NCI-H69 (cell line): ENCODE measurements around the gene WASHC4.

Experiments
- DNase-seq: peaks from one replicate; lab custom pipeline; 2025; lab: John Stamatoyannopoulos, UW

The WASHC4 gene

DNA sequence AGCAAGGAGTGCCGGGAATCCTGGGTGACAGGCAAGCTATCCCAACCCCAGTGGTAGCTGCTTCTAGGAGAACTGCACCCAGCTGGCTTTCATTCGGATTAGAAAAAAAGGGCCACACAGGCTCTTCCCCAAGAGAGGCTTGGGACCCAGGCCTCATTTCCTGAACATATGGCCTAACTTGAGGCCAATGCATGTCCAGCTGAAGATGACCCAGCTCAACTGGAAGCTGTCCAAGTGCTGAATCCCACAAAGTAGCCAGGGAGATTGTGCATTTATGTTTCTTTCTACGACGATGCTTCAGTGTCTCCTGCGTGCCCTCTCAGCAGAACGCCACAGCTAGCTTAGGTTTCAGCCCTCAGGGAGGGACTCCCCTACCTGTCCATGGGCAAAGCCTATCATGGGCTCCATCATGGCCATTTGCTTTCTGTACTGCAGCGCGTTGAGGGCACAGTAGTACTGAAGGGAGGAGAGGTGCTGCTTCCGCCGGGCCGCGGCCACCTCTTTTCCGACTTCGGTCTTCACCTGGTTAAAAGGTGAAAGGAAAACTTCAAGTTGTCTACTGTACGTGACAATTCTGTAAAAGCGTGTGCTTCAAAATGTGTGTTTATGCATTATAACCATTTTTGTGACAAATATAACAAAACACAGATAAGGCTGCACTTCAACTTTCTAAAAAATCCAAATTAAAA, 99.3 kb downstream of the WASHC4 start:
- DNase-seq = no peak

- DNase-seq = no peak
Measured at GRCh38 chr12:105209091-105209490, 101.6 kb downstream of the WASHC4 start.

GRCh38 chr12:105212438-105212837, 104.9 kb downstream of the WASHC4 start:
- DNase-seq = no peak

DNA sequence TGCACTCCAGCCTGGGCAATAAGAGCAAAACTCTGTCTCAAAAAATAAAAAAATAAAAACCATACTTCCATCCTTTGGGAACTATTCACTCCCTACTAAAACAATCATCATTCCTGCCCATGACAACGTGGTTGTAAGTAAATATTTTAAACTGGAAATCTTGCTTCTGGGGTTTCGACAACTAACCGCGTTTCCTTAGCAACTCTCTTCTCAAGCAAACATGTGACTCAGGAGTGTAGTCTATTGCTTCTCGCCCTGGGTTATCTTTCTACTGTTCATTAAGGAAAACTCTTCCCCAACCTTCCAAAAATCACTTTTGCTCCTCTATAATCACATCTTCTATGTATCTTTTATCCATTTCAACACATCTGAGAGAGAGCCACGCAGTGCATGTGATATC, 106.6 kb downstream of the WASHC4 start:
- no peak for DNase-seq

- DNase-seq = peak; percentile 10
Measured at GRCh38 chr12:105214670-105215375, 107.3 kb downstream of the WASHC4 start.

DNA sequence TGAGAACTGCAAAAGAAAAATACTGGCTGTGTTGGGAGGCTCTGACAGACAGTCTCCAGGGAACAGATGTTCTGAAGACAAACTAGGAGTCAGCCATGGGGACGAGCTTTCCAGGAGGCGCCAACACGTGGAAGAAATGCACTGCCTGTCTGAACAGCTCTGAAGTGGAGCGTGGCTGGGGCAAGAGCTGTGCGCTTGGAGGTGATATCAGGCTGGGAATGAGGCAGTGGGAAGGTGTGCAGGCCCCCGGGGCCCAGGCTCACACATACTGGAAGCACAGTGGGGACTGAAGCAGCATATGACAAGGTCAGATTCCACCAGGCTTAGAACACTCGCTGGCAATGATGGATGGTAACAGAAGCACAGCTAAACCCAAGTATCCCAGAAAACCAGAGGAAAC, 110.9 kb downstream of the WASHC4 start:
- no peak for DNase-seq
